ENCODE results near the gene PCAT6.

PCAT6 gene

DNA sequence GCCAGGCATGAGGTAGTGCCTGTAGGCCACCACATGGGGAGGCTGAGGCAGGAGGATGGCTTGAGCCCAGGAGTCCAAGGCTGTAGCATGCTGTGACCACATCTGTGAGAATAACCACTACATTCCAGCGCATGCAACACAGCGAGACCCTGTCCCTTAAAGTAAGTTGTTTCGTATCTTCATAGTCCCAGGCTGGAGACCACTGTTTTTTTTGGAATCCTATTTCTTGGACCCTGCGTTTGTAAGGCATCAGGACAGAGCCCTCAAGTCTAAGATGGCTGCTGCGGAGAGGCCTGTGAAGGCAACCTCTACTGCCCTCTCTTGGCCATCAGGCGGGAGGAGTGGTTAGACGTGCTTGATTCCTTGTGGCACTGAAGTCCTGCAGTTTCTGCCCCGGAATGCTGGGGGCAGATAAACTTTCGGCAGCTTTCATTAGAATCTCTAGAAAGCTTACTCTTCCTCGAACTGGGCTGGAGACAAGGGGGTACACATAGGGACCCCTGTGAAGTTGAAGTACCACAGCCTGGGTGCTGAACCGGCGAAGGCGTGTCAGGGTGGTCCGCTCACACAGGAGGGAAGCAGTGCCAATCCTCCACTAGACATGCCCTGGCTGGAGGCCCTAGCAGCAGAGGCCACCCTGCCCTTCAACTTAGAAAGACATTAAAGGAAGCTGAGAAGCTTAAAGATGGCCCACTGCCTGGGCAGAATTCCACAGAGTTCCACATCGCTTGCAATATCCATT, 41.6 kb downstream of the PCAT6 start:
- no peak for DNase-seq

DNA sequence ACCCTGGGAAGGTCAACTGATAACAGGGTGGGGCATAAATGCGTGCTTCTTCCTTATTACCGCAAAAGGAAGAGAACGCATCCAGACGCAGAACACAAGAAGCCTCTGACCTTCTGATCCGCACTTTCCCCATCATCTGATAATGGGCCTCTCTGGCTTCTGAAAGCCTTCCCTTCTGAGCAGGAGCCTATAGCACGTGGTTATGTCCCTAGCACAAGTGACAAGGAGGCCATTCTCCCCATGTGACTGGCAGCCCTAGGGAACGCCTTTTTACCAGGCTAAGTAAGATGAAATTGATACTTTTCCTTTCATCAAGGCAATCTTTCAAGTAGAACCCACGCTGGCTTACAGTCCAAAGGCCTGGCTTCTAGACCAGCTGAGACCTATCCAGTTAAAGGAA, 44.0 kb downstream of the PCAT6 start:
- DNase-seq: no peak

GRCh38 chr1:202856014-202856413, 45.3 kb downstream of the PCAT6 start:
- no peak for DNase-seq

- DNase-seq: no peak
Measured at GRCh38 chr1:202857136-202857610, 46.4 kb downstream of the PCAT6 start.

DNA sequence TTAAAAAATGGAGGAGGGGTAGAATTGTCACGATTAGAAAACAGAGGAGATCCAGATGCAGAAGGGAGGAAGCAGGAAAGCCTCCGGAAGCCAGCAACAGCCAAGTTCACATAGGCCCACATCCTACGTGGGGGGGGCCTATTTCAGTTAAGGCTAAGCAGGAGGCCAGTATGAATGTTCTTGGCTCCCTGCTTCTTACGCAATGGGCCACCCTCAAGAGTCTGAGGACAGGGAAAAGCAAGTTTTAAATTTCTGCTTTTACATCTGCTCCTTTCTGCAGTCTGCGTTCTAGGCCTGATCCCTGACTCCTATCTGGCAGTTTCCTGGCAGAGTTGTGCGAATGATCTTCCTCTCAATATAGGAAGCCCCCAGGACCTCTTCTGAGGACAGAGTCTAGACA, 47.6 kb downstream of the PCAT6 start:
- no peak for DNase-seq

DNA sequence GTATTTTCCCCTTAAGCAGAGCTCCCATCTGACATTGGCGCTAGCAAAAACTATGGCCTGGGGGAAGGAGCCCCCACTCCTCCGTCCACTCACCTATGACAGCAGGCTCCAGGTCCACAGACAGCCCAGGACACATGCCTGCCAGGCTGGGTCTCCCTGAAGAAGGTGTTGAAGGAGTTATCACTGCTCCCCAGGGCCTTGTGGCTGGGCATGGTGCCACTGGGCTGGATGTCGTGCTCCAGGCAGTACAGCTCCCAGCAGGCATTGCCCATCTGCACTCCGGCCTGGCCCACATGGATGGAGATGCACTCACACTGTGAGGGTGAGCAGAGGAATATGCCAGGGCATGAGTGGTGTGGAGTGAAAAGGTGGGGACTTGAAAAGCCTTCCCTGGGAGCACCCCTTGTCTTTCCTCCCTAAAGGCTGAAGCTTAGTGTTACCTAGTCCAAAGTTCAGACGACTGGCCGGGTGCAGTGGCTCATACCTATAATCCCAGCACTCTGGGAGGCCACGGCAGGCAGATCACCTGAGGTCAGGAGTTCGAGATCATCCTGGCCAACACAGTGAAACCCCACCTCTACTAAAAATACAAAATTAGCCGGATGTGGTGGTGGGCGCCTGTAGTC, 48.1 kb downstream of the PCAT6 start:
- no peak for DNase-seq

DNA sequence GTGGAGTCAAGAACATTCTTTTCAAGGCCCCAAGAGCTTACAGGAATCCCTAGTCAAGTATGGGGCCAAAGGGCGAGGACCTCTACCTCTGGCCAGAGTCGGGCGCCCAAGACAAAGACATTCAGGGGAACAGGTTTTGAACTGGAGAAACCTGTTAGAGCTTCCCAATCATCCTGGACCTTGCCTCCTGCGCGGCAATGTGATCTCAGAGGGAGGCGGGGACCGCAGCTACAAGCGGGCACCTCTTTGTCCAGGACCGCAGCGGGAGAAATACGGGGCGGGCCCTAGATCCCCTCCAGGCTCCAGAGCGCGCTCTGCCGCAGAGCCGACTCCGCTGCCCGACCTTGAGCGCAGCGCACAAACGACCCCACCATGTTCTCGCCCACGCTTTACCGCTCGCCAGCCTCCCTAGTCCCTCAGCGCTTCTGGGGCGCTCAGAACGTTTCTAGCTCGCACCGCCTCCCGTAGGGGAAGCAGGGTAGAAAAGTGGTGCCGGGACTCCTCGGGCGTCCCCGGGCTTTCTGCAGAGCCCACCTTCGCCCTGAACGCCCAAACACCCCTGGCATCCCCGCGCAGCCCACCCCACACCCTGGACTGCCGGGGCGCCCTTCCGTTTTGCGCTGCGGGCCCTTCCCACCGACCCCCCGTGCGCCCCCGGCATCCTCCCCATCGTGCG, 50.1 kb downstream of the PCAT6 start:
- DNase-seq: peak; percentile 30

Data from NCI-H526 treated with DMSO at 0.1 percent for 48 hours (cell line).